Common myeloid progenitor, CD34-positive (primary cell): ENCODE results near the gene DOHH.

ENCODE experiments used
- CTCF ChIA-PET: fragments of 350-600 bp; sonication (Branson Sonifier 250); formaldehyde crosslinking; loops from one replicate; lab custom pipeline; 2021; ENCODE audit warnings: antibody characterized with exemption; lab: Charles Lee
- POLR2A ChIA-PET: fragments of 350-600 bp; sonication (Branson Sonifier 250); formaldehyde crosslinking; loops from one replicate; lab custom pipeline; 2021; ENCODE audit warnings: antibody characterized with exemption; lab: Charles Lee
- DNase-seq, 3 donors: peaks; one replicate each; pipeline versions ENCODE4 v3.0.0 to v3.0.0-alpha.2; 2013
- H3K27ac ChIP-seq, 2 experiments: 1 replicate in 1 of 2; 2 replicates in 1 of 2; pipeline ENCODE4 v1.7.0; 2013; ENCODE audit warnings: inconsistent platforms in 2 of 2, low read length in 2 of 2, mild to moderate bottlenecking in 2 of 2, low read depth in 1 of 2, moderate library complexity in 1 of 2; ENCODE audit not compliant: severe bottlenecking in 2 of 2, insufficient read depth in 1 of 2, poor library complexity in 1 of 2
- H3K27me3 ChIP-seq, 5 experiments: replicated peaks in 2 of 5; 1 replicate in 3 of 5; 2 replicates in 2 of 5; pipeline versions ENCODE4 v1.6.1 to v1.7.0; 2013; ENCODE audit warnings: low read length in 4 of 5, mild to moderate bottlenecking in 2 of 5, moderate library complexity in 2 of 5, inconsistent platforms in 1 of 5; ENCODE audit not compliant: insufficient read depth in 5 of 5, control insufficient read depth in 4 of 5
- H3K36me3 ChIP-seq, 4 experiments: 1 replicate in 2 of 4; 2 replicates in 2 of 4; pipeline versions ENCODE4 v1.6.1 to v1.7.0; 2013; ENCODE audit warnings: low read length in 3 of 4, control low read depth in 1 of 4, mild to moderate bottlenecking in 1 of 4; ENCODE audit not compliant: control insufficient read depth in 4 of 4, insufficient read depth in 4 of 4
- H3K4me1 ChIP-seq, 4 experiments: 1 replicate in 3 of 4; 2 replicates in 1 of 4; pipeline versions ENCODE4 v1.6.1 to v1.7.1; 2013; ENCODE audit warnings: low read length in 3 of 4, mild to moderate bottlenecking in 3 of 4, control low read depth in 1 of 4, inconsistent platforms in 1 of 4, moderate library complexity in 1 of 4; ENCODE audit not compliant: control insufficient read depth in 4 of 4, insufficient read depth in 4 of 4; ENCODE audit errors: control extremely low read depth in 1 of 4
- H3K4me3 ChIP-seq, 7 experiments: 1 replicate in 4 of 7; 2 replicates in 3 of 7; pipeline versions ENCODE4 v1.5.1 to v1.7.0; 2013; ENCODE audit warnings: mild to moderate bottlenecking in 7 of 7, low read length in 6 of 7, moderate library complexity in 6 of 7, inconsistent platforms in 2 of 7, low read depth in 2 of 7, control low read depth in 1 of 7; ENCODE audit not compliant: insufficient read depth in 4 of 7, control insufficient read depth in 1 of 7; ENCODE audit errors: extremely low read depth in 1 of 7
- H3K9me3 ChIP-seq, 5 experiments: 1 replicate in 4 of 5; 2 replicates in 1 of 5; pipeline versions ENCODE4 v1.6.1 to v1.7.1; 2013; ENCODE audit warnings: low read length in 4 of 5, mild to moderate bottlenecking in 2 of 5, inconsistent platforms in 1 of 5, low read depth in 1 of 5, moderate library complexity in 1 of 5; ENCODE audit not compliant: control insufficient read depth in 4 of 5, insufficient read depth in 2 of 5; ENCODE audit errors: control extremely low read depth in 1 of 5
- WGBS: methylation state at CpG from one replicate; pipeline ENCODE4 v1.1.5; 2013; ENCODE audit not compliant: insufficient coverage; 5-methylcytosine and 5-hydroxymethylcytosine counted together

DOHH gene

DNA sequence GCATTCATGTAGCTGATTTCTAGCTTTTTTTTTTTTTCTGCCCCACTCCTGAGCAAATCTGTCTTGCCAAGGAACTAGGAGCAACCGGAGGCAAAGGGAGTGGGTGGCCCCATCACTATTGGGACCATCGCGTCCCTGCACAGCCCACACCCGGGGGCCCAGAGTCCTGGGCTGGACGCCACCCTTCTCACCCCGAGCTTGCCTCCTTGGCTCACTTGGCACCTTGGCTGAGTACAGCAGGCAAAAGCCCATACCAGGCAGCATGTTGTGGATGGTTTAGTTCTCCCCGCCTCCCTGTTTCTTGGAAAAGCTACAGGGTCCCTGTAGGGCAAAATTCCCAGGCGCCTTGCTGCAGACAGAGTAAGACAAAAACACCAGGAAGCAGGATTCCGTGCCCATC, 33.8 kb downstream of the DOHH start:
- POLR2A ChIA-PET, result no interaction called here
- H3K9me3 ChIP-seq, result peaks cover 0 to 10% (median 7%) of the 10 kb centered on the region in 5 experiments
- no peak overlapping the region for H3K27ac ChIP-seq
- no peaks in the 10 kb centered on the region for H3K4me1 ChIP-seq
- H3K36me3 ChIP-seq, result peaks cover 0 to 31% (median 11%) of the 10 kb centered on the region in 4 experiments
- no peak overlapping the region for H3K4me3 ChIP-seq
- CTCF ChIA-PET, result interaction anchor here (1.3 kb wide), 1 partner anchor 143 kb away, joined by 4 read pairs; no protein-coding TSS in a partner anchor
- DNase-seq, result no peak
- 98% methylated on average over 7 of the region's 9 CpGs for WGBS
- H3K27me3 ChIP-seq, result no peaks in the 10 kb centered on the region

GRCh38 chr19:3465552-3465951, 34.9 kb downstream of the DOHH start:
- WGBS, result 97% methylated on average over 7 of the region's 7 CpGs
- H3K36me3 ChIP-seq, result peaks cover 0 to 31% (median 11%) of the 10 kb centered on the region in 4 experiments
- H3K27me3 ChIP-seq, result no peaks in the 10 kb centered on the region
- H3K4me1 ChIP-seq, result no peaks in the 10 kb centered on the region
- H3K9me3 ChIP-seq, result peaks cover 0 to 10% (median 7%) of the 10 kb centered on the region in 5 experiments
- ChIA-PET POLR2A (no interaction called here), CTCF (interaction anchor here (1.9 kb wide), 1 partner anchor 7 kb away, joined by 8 read pairs; no protein-coding TSS in a partner anchor)
- H3K27ac ChIP-seq, result no peak overlapping the region
- DNase-seq, result no peak
- H3K4me3 ChIP-seq, result no peak overlapping the region

DNA sequence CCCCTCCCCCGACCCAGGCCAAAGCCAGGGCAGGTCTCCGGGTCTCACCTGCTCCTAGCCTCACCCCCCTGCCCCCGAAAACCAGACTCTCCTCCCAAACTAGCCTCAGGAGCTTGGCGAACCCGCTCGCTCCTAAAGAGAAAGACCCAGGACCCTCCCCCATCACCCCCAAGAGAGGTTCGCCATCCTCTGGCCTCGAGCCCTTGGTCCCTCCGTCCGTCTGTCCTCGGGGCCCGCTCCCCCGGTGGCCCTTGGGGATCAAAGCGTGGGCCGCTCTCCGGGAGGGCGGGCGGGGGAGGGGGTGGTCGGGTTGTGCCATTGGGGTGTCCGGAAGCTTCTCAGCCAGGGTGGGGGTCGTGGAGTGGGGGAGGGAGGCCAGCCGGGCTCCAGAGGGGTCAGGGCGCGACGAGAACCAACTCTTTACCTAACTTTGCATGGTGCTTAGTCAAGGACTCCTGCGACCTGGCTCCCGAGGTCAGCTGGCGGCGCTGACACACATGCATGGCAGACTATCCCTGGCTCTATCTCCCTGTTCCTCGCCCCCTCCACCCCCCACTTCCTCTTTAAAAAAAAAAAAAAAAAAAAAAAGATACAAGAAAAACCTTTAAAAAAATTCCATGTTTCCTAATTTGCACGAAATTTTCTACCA, 35.8 kb downstream of the DOHH start:
- peaks cover 0 to 10% (median 7%) of the 10 kb centered on the region in 5 experiments for H3K9me3 ChIP-seq
- WGBS, result 88% methylated on average over 6 of the region's 31 CpGs
- ChIA-PET POLR2A (no interaction called here), CTCF (interaction anchor here (1.0 to 1.9 kb wide), 2 partner anchors 8 to 20 kb away, joined by 3 to 8 read pairs; no protein-coding TSS in a partner anchor)
- H3K27me3 ChIP-seq, result no peaks in the 10 kb centered on the region
- H3K36me3 ChIP-seq, result peaks cover 0 to 33% (median 12%) of the 10 kb centered on the region in 4 experiments
- H3K4me3 ChIP-seq, result no peak overlapping the region
- DNase-seq, result no peak
- H3K27ac ChIP-seq, result no peak overlapping the region
- H3K4me1 ChIP-seq, result peaks cover 0 to under 1% (median under 1%) of the 10 kb centered on the region in 4 experiments

DNA sequence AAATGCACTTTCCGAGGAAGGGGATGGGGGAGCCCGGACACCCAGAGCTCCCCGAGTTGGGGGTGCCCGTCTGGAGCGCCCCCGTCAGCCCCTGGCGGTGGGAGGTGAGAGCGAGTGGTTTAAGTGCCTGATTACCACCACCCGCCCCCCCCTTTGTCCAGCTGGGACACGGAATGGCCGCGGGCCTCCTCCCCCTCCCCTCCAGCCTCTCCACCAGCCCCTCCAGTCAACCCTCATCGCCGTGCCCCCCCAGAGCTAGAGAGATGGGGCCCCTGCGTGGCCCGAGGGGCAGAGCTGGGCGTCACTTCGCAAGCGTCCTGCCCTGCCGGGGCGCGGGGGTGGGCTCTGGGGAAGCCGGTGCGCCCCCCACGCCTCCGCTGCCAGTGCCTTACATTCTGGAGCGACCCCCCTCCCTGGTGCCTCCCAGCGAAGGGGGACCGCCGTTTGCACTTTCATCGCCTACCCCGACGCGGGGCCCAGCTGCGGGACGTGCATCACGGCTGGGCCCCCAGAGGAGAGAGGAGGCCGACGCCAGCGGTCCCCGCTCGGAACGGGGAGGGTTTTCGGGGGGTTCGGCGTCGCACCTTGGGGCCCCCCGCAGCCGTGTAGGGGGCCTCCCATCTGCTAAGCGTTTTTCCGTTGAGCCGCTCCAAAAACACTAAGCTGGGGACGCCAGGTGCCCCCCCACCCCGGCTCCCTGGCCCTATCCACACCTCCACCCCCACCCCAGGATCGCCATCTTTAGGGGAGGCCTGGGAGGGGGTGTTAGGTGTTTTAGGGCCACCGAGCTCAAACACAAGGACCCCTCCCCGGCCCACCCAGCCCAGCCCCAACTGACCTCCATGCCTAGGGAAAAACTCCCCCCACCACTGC, 36.5 kb downstream of the DOHH start:
- CTCF ChIA-PET, result interaction anchor here (1.0 to 1.9 kb wide), 2 partner anchors 9 to 21 kb away, joined by 3 to 8 read pairs; no protein-coding TSS in a partner anchor
- no peak for DNase-seq
- Histone ChIP-seq H3K27ac (no peak overlapping the region), H3K4me3 (no peak overlapping the region), H3K4me1 (peaks cover 0 to 9% (median 4%) of the 10 kb centered on the region in 4 experiments), H3K27me3 (no peaks in the 10 kb centered on the region), H3K9me3 (peaks cover 0 to 10% (median 7%) of the 10 kb centered on the region in 5 experiments), H3K36me3 (peaks cover 0 to 33% (median 15%) of the 10 kb centered on the region in 4 experiments)
- POLR2A ChIA-PET, result no interaction called here
- whole genome bisulfite sequencing, result 93% methylated on average over 38 of the region's 57 CpGs

- no peak overlapping the region for H3K4me3 ChIP-seq
- ChIA-PET CTCF (interaction anchor here (1.9 kb wide), 1 partner anchor 10 kb away, joined by 8 read pairs; no protein-coding TSS in a partner anchor), POLR2A (no interaction called here)
- no peak for DNase-seq
- H3K36me3 ChIP-seq, result peaks cover 0 to 33% (median 19%) of the 10 kb centered on the region in 4 experiments
- no peak overlapping the region for H3K27ac ChIP-seq
- H3K27me3 ChIP-seq, result no peaks in the 10 kb centered on the region
- H3K4me1 ChIP-seq, result peaks cover 0 to 11% (median 6%) of the 10 kb centered on the region in 4 experiments
- WGBS, result 93% methylated on average over 36 of the region's 58 CpGs
- H3K9me3 ChIP-seq, result peaks cover 0 to 10% (median 7%) of the 10 kb centered on the region in 5 experiments
Observed at GRCh38 chr19:3462991-3463713, 37.3 kb downstream of the DOHH start.

DNA sequence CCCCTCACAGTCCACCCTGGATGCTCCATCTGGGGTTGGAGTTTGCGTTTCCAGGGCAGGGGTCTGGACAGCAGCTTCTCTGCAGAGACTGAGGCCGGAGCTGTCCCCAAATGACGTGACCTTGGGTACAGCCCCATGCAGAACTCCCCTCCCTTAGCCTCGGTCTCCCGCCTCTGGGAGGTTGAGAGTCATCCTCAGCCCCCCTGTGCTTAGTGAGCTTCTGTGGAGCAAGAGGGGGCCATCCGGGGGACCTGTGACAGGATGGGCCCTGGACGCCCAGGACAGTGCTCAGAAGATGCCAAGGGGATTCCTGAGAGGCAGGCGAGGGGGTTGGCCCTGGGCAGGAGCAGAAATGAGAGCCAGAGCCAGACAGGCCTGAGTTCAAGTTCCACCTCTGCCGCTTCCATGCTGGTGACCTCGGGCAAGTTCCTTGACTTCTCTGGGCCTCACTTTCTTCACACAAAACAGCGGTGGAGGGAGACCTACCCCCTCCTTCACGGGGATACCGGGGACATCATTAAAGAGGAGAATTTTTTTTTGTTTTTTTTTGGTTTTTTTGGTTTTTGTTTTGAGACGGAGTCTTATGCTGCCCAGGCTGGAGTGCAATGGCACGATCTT, 40.4 kb downstream of the DOHH start:
- peaks cover 0 to 11% (median 6%) of the 10 kb centered on the region in 4 experiments for H3K4me1 ChIP-seq
- H3K27me3 ChIP-seq, result no peaks in the 10 kb centered on the region
- no peak overlapping the region for H3K4me3 ChIP-seq
- ChIA-PET POLR2A (no interaction called here), CTCF (interaction anchor here (1.5 to 2.7 kb wide), 4 partner anchors 10 to 132 kb away, joined by 3 to 9 read pairs (median 5); no protein-coding TSS in a partner anchor)
- H3K36me3 ChIP-seq, result peaks cover 2 to 56% (median 23%) of the 10 kb centered on the region in 4 experiments
- no peaks in the 10 kb centered on the region for H3K9me3 ChIP-seq
- H3K27ac ChIP-seq, result no peak overlapping the region
- WGBS, result 97% methylated on average over 9 of the region's 15 CpGs
- DNase-seq, result no peak
